MCF 10A (cell line): ENCODE measurements around the gene TXN2. TPM values are rescaled to one million over a fixed set of nuclear protein-coding genes. Genes with fewer than 3 reads are reported as not detected.

ENCODE experiments used
- BruUV-seq: library from RNA; stranded (reverse); fragments of 400-500 nt; replicated peaks from 2 replicates; lab custom pipeline; 2021; lab: Mats Ljungman, UMichigan
- CTCF ChIA-PET: fragments of 300-600 bp; sonication (Branson Sonifier 250); formaldehyde crosslinking; extraction: SDS; loops from one replicate; lab custom pipeline; 2021; ENCODE audit warnings: antibody characterized with exemption, inconsistent platforms; lab: Yijun Ruan, JAX
- POLR2A ChIA-PET: fragments of 300-600, 350-650 bp; sonication (Branson Sonifier 250); formaldehyde crosslinking; extraction: SDS; loops from one replicate; lab custom pipeline; 2020; ENCODE audit warnings: antibody characterized with exemption, inconsistent platforms; lab: Yijun Ruan, JAX
- DNase-seq: peaks from one replicate; pipeline ENCODE4 v3.0.0-alpha.2; 2018; ENCODE audit not compliant: unreplicated experiment
- H3K27ac Mint-ChIP-seq: one replicate; pipeline ENCODE4 v1.8.0; 2022; ENCODE audit warnings: mild to moderate bottlenecking, low read depth, mixed read lengths; ENCODE audit not compliant: unreplicated experiment
- H3K27me3 Mint-ChIP-seq: one replicate; pipeline ENCODE4 v1.8.0; 2022; ENCODE audit warnings: mixed read lengths; ENCODE audit not compliant: insufficient read depth, unreplicated experiment
- H3K36me3 Mint-ChIP-seq: one replicate; pipeline ENCODE4 v1.8.0; 2022; ENCODE audit warnings: mild to moderate bottlenecking, moderate library complexity, mixed read lengths; ENCODE audit not compliant: insufficient read depth, unreplicated experiment
- H3K4me1 Mint-ChIP-seq: one replicate; pipeline ENCODE4 v1.8.0; 2022; ENCODE audit warnings: mixed read lengths; ENCODE audit not compliant: insufficient read depth, unreplicated experiment
- H3K4me3 Mint-ChIP-seq: one replicate; pipeline ENCODE4 v1.8.0; 2022; ENCODE audit warnings: mild to moderate bottlenecking, moderate library complexity, mixed read lengths; ENCODE audit not compliant: unreplicated experiment
- H3K9me3 Mint-ChIP-seq: one replicate; pipeline ENCODE4 v1.8.0; 2022; ENCODE audit warnings: mixed read lengths; ENCODE audit not compliant: unreplicated experiment
- CTCF ChIP-seq: fragments of 200-600 bp; IDR thresholded peaks from one replicate; pipeline ENCODE4 v1.8.0; 2022; ENCODE audit warnings: antibody characterized with exemption, mild to moderate bottlenecking; ENCODE audit not compliant: unreplicated experiment
- intact Hi-C: fragments of 100-400 bp; cut with micrococcal nuclease; formaldehyde crosslinking; loops from 2 replicates; pipeline ENCODE4 v1.14.1; 2022
- total RNA-seq: library from RNA; stranded (reverse); gene quantifications from 2 replicates; pipeline ENCODE4 v1.2.3, GENCODE V29; 2022

TXN2 gene
- total RNA-seq, 1 experiment from 2014 or later, result 83.2 TPM

GRCh38 chr22:36467042-36467810, 14.2 kb downstream of the TXN2 start:
- ChIA-PET POLR2A (interaction anchor here (0.6 to 10.7 kb wide), 13 partner anchors 10 to 319 kb away, joined by 3 to 100 read pairs (median 5); partner anchors contain the start of genes MYH9 and TXN2), CTCF (interaction anchor here (0.6 to 8.5 kb wide), 5 partner anchors 82 to 869 kb away, joined by 3 to 180 read pairs (median 4); no protein-coding TSS in a partner anchor)
- DNase-seq, result no peak
- TSS peak; percentile 47 for BruUV-seq
- intact Hi-C loops, result no loop called here
- Mint-ChIP-seq H3K36me3 (peaks cover 31% of the 10 kb centered on the region), H3K9me3 (peaks cover 7% of the 10 kb centered on the region), H3K4me1 (peaks cover 55% of the 10 kb centered on the region), H3K27ac (peak overlapping the region; percentile 83), H3K27me3 (no peaks in the 10 kb centered on the region), H3K4me3 (peak overlapping the region; percentile 39)
- no peak for TF ChIP-seq CTCF

- DNase-seq, result no peak
- H3K27ac Mint-ChIP-seq, result peak overlapping the region; percentile 90
- no TSS peak for BruUV-seq
- intact Hi-C loops, result no loop called here
- H3K4me3 Mint-ChIP-seq, result no peak overlapping the region
- H3K36me3 Mint-ChIP-seq, result peaks cover 28% of the 10 kb centered on the region
- TF ChIP-seq CTCF, result no peak
- no peaks in the 10 kb centered on the region for H3K27me3 Mint-ChIP-seq
- ChIA-PET POLR2A (interaction anchor here (0.8 to 10.7 kb wide), 14 partner anchors 13 to 174 kb away, joined by 3 to 100 read pairs (median 4); partner anchors contain the start of gene MYH9), CTCF (interaction anchor here (0.5 to 8.5 kb wide), 5 partner anchors 44 to 167 kb away, joined by 3 to 180 read pairs (median 3); no protein-coding TSS in a partner anchor)
- H3K4me1 Mint-ChIP-seq, result peaks cover 53% of the 10 kb centered on the region
- H3K9me3 Mint-ChIP-seq, result no peaks in the 10 kb centered on the region
Observed at GRCh38 chr22:36466258-36466657, 15.2 kb downstream of the TXN2 start.

GRCh38 chr22:36465232-36466021, 16.0 kb downstream of the TXN2 start:
- Mint-ChIP-seq H3K27ac (peak overlapping the region; percentile 90), H3K9me3 (no peaks in the 10 kb centered on the region), H3K27me3 (no peaks in the 10 kb centered on the region), H3K36me3 (peaks cover 28% of the 10 kb centered on the region), H3K4me3 (no peak overlapping the region), H3K4me1 (peaks cover 47% of the 10 kb centered on the region)
- CTCF ChIA-PET, result interaction anchor here (0.5 to 8.5 kb wide), 3 partner anchors 45 to 167 kb away, joined by 3 to 180 read pairs (median 4); no protein-coding TSS in a partner anchor
- peak; percentile 93 for DNase-seq
- no peak for TF ChIP-seq CTCF
- intact Hi-C loops, result loop anchor here (1.0 kb wide), 1 partner anchor 79 kb away; no protein-coding TSS in a partner anchor
- no TSS peak for BruUV-seq
- POLR2A ChIA-PET, result interaction anchor here (0.6 to 10.7 kb wide), 16 partner anchors 10 to 174 kb away, joined by 3 to 100 read pairs (median 4); partner anchors contain the start of gene MYH9
